ENCODE data around the gene FGD6.

DNA sequence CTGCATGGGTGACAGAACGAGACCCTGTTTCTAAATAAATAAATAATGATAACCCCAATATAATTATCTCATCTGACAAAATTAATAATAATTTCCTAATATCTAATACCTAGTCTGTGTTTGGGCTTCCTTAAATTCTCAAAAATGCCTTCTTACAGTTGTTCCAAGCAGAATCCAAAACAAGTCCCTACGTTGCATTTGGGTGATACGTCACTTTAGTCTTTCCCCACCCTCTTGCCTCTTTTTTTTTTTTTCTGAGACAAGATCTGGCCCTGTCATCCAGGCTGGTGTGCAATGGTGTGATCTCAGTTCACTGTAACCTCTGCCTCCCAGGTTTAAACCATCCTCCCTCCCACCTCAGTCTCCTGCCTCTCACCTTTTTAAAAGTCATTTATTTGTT, 27.1 kb upstream of the FGD6 start:
- TF ChIP-seq, protein P1, sequence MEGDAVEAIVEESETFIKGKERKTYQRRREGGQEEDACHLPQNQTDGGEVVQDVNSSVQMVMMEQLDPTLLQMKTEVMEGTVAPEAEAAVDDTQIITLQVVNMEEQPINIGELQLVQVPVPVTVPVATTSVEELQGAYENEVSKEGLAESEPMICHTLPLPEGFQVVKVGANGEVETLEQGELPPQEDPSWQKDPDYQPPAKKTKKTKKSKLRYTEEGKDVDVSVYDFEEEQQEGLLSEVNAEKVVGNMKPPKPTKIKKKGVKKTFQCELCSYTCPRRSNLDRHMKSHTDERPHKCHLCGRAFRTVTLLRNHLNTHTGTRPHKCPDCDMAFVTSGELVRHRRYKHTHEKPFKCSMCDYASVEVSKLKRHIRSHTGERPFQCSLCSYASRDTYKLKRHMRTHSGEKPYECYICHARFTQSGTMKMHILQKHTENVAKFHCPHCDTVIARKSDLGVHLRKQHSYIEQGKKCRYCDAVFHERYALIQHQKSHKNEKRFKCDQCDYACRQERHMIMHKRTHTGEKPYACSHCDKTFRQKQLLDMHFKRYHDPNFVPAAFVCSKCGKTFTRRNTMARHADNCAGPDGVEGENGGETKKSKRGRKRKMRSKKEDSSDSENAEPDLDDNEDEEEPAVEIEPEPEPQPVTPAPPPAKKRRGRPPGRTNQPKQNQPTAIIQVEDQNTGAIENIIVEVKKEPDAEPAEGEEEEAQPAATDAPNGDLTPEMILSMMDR (conservative IDR thresholded peaks at IDR 0.05 in 1 of 2, IDR thresholded peaks at IDR 0.05 in 1 of 2; ENCODE audit: low read depth in 1 of 2, low read length in 2 of 2): no peak
- TF ChIP-seq EZH2 (IDR thresholded peaks at IDR 0.05; ENCODE audit: low read length, missing control alignments): no peak

Measured in fibroblast of lung (primary cell).